HepG2 (cell line): ENCODE results near the gene PRKD2. TPM values are rescaled to one million over a fixed set of nuclear protein-coding genes. Genes with fewer than 3 reads are reported as not detected.

ENCODE experiments used
- ATAC-seq: fragments of 200-7000 bp; cut with Tn5 transposase; 3 replicates; pipeline ENCODE4 v1.9.1; 2020; ENCODE audit warnings: mild to moderate bottlenecking, moderate library complexity
- BruUV-seq: library from RNA; stranded (reverse); fragments of 400-500 nt; replicated peaks from 2 replicates; lab custom pipeline; 2021; lab: Mats Ljungman, UMichigan
- CTCF ChIA-PET: fragments of 300-600 bp; formaldehyde crosslinking; extraction: SDS; loops from one replicate; lab custom pipeline; 2021; ENCODE audit warnings: low total read pairs, inconsistent platforms, low intra/inter-chr PET ratio; lab: Yijun Ruan, JAX
- POLR2A ChIA-PET: fragments of 350-600 bp; sonication (Branson Sonifier 250); formaldehyde crosslinking; loops from one replicate; lab custom pipeline; 2020; ENCODE audit warnings: antibody characterized with exemption, inconsistent platforms; lab: Yijun Ruan, JAX
- DNase-seq: peaks from one replicate; pipeline ENCODE4 v3.0.0-alpha.2; 2015; ENCODE audit warnings: low spot score
- FAIRE-seq: peaks from 3 replicates; lab custom pipeline; 2011; peaks lifted over from hg19 to GRCh38; lab: Jason Lieb, UNC
- H2AFZ ChIP-seq: one replicate; pipeline ENCODE4 v1.6.1; 2011; ENCODE audit warnings: low read length, inconsistent platforms
- H3K27ac ChIP-seq: fragments of 300-600 bp; 3 replicates; pipeline ENCODE4 v1.8.0; 2011; ENCODE audit warnings: mixed run types, mild to moderate bottlenecking, mixed read lengths, low read length, inconsistent platforms; ENCODE audit not compliant: insufficient read depth; ENCODE audit errors: extremely low read length
- H3K27me3 ChIP-seq, 2 experiments: fragments of 200-600 bp in 1 of 2; 2 replicates in 1 of 2; 3 replicates in 1 of 2; pipeline versions ENCODE4 v1.6.0 to v1.8.0; 2011; ENCODE audit warnings: low read length in 2 of 2, mild to moderate bottlenecking in 2 of 2, moderate library complexity in 2 of 2, inconsistent platforms in 1 of 2; ENCODE audit not compliant: insufficient read depth in 2 of 2, control insufficient read depth in 1 of 2
- H3K36me3 ChIP-seq, 2 experiments: fragments of 200-600 bp in 1 of 2; replicated peaks in 1 of 2; 2 replicates in 1 of 2; 3 replicates in 1 of 2; pipeline versions ENCODE4 v1.5.1 to v1.8.0; 2011; ENCODE audit warnings: low read length in 2 of 2, inconsistent platforms in 1 of 2; ENCODE audit not compliant: insufficient read depth in 2 of 2, control insufficient read depth in 1 of 2
- H3K4me1 ChIP-seq: 2 replicates; pipeline ENCODE4 v1.5.1; 2012; ENCODE audit warnings: low read length, inconsistent platforms; ENCODE audit not compliant: insufficient read depth
- H3K4me2 ChIP-seq: 2 replicates; pipeline ENCODE4 v1.6.0; 2011; ENCODE audit warnings: low read depth, low read length, inconsistent platforms
- H3K4me3 ChIP-seq, 3 experiments: fragments of 200-600 bp in 1 of 3; sonication (generic), shearing (Covaris generic) in 1 of 3; replicated peaks in 1 of 3; 2 replicates each; pipeline ENCODE4 v1.5.1; 2011 to 2016; ENCODE audit warnings: low read length in 3 of 3, inconsistent platforms in 2 of 3, low read depth in 2 of 3, mild to moderate bottlenecking in 2 of 3, control low read depth in 1 of 3, mixed read lengths in 1 of 3; ENCODE audit not compliant: insufficient read depth in 1 of 3
- H3K79me2 ChIP-seq: one replicate; pipeline ENCODE4 v1.6.1; 2011; ENCODE audit warnings: low read length, inconsistent platforms; ENCODE audit not compliant: insufficient read depth
- H3K9ac ChIP-seq: 2 replicates; pipeline ENCODE4 v1.6.0; 2011; ENCODE audit warnings: mild to moderate bottlenecking, low read depth, low read length, inconsistent platforms; ENCODE audit not compliant: insufficient read depth
- H3K9me3 ChIP-seq: 2 replicates; pipeline ENCODE4 v1.5.1; 2012; ENCODE audit warnings: mild to moderate bottlenecking, low read length
- H4K20me1 ChIP-seq: 2 replicates; pipeline ENCODE4 v1.6.0; 2011; ENCODE audit warnings: inconsistent platforms, mild to moderate bottlenecking, low read length, moderate library complexity; ENCODE audit not compliant: insufficient read depth
- CREB1 ChIP-seq, 2 experiments: fragments of 450-650 bp in 1 of 2; IDR thresholded peaks; 2 replicates each; pipeline ENCODE4 v1.6.1; 2016 to 2017; ENCODE audit warnings: control low read depth in 1 of 2, mild to moderate bottlenecking in 1 of 2, missing compliant biosample characterization in 1 of 2, missing genetic modification characterization in 1 of 2
- GABPA ChIP-seq, 2 experiments: IDR thresholded peaks; 2 replicates each; pipeline ENCODE4 v1.6.1; 2011 to 2016; ENCODE audit warnings: low read depth in 2 of 2, low read length in 1 of 2, missing biosample characterization in 1 of 2, missing genetic modification characterization in 1 of 2
- HNF4G ChIP-seq, 2 experiments: sonication (generic) in 1 of 2; formaldehyde crosslinking in 1 of 2; IDR thresholded peaks; 2 replicates each; pipeline versions ENCODE4 v1.4.0 to v1.6.1; 2011 to 2020; ENCODE audit warnings: borderline replicate concordance in 2 of 2, low read depth in 2 of 2, mild to moderate bottlenecking in 2 of 2, low read length in 1 of 2, missing genetic modification reagents in 1 of 2, moderate library complexity in 1 of 2
- HOXA3 ChIP-seq: sonication (generic); formaldehyde crosslinking; IDR thresholded peaks from 2 replicates; pipeline ENCODE4 v1.5.0; 2020; ENCODE audit warnings: missing genetic modification reagents
- KLF6 ChIP-seq: IDR thresholded peaks from 2 replicates; pipeline ENCODE4 v1.8.0; 2016; ENCODE audit warnings: missing biosample characterization, missing genetic modification reagents
- PLSCR1 ChIP-seq: sonication (generic); formaldehyde crosslinking; IDR thresholded peaks from 2 replicates; pipeline ENCODE4 v1.5.0; 2020; ENCODE audit warnings: missing genetic modification reagents, mild to moderate bottlenecking, borderline replicate concordance
- POGK ChIP-seq: sonication (generic); formaldehyde crosslinking; conservative IDR thresholded peaks from 2 replicates; pipeline ENCODE4 v1.8.0; 2022; ENCODE audit warnings: mild to moderate bottlenecking, moderate library complexity, missing genetic modification reagents
- SALL1 ChIP-seq: sonication (generic); formaldehyde crosslinking; IDR thresholded peaks from 2 replicates; pipeline ENCODE4 v1.8.0; 2022; ENCODE audit warnings: mild to moderate bottlenecking, missing genetic modification reagents
- U2AF2 ChIP-seq: fragments of 200-400 bp; formaldehyde crosslinking; IDR thresholded peaks from 2 replicates; pipeline ENCODE4 v1.6.1; 2017; ENCODE audit warnings: low read depth, mild to moderate bottlenecking, low read length
- ZKSCAN1 ChIP-seq: fragments of 150-350 bp; IDR thresholded peaks from 2 replicates; pipeline ENCODE4 v1.6.1; 2014; ENCODE audit warnings: low read length
- ZNF12 ChIP-seq: sonication (generic); formaldehyde crosslinking; IDR thresholded peaks from 2 replicates; pipeline ENCODE4 v1.5.0; 2020; ENCODE audit warnings: missing genetic modification reagents
- ZNF264 ChIP-seq: sonication (generic); formaldehyde crosslinking; IDR thresholded peaks from 2 replicates; pipeline ENCODE4 v1.4.0; 2020; ENCODE audit warnings: missing genetic modification reagents
- ZNF326 ChIP-seq: sonication (generic); formaldehyde crosslinking; IDR thresholded peaks from 2 replicates; pipeline ENCODE4 v1.4.0; 2020; ENCODE audit warnings: missing genetic modification reagents, borderline replicate concordance
- ZNF629 ChIP-seq: sonication (generic); formaldehyde crosslinking; conservative IDR thresholded peaks from 2 replicates; pipeline ENCODE4 v1.5.0; 2020; ENCODE audit warnings: missing genetic modification reagents
- WGBS: methylation state at CpG from one replicate; pipeline ENCODE4 v1.1.6; 2017; ENCODE audit warnings: low lambda C conversion rate; 5-methylcytosine and 5-hydroxymethylcytosine counted together
- in situ Hi-C: cut with HindIII; loops from 2 replicates; pipeline ENCODE4 v1.10.0; 2017; ENCODE audit warnings: low pct_unique_long_range_greater_than_20kb; ENCODE audit not compliant: extremely low pct_ligation_motif_present
- intact Hi-C: fragments of 100-400 bp; cut with micrococcal nuclease; formaldehyde crosslinking; loops from one replicate; pipeline ENCODE4 v1.10.0; 2022; ENCODE audit not compliant: unreplicated experiment
- polyA plus RNA-seq, 8 experiments: library from polyadenylated mRNA; depleted of rRNA in 3 of 8; stranded (reverse) in 7 of 8; unstranded in 1 of 8; fragments of >200 nt; fragmentation: Illumina TruSeq in 4 of 8; extraction: Trizol in 4 of 8; gene quantifications; 2 replicates each; pipeline versions ENCODE4 v1.2.1 to v1.2.3, GENCODE V29; 2011 to 2016; ENCODE audit warnings: low read depth in 4 of 8, missing spikeins in 1 of 8, mixed read lengths in 1 of 8; ENCODE audit not compliant: insufficient read depth in 1 of 8
- total RNA-seq, 5 experiments: library from RNA; depleted of rRNA; stranded (reverse); fragments of >200 nt; fragmentation: Illumina TruSeq; extraction: Trizol; gene quantifications; 2 replicates each; pipeline ENCODE4 v1.2.3, GENCODE V29; 2016; ENCODE audit warnings: low read depth in 1 of 5

PRKD2 gene
- total and polyA plus RNA-seq, 2 of the 13 experiments (the other 11 are each of a cell fraction or from before 2014, with no cell fraction given): 6.7 to 7.3 TPM

- no TSS peak for BruUV-seq
- CTCF ChIA-PET: no interaction called here
- H3K4me1 ChIP-seq: peaks cover 16% of the 10 kb centered on the region
- H3K36me3 ChIP-seq: no peaks in the 10 kb centered on the region
- POLR2A ChIA-PET: no interaction called here
- in situ Hi-C loops: no loop called here
- intact Hi-C loops: no loop called here
- H2AFZ ChIP-seq: no peak overlapping the region
- no peaks in the 10 kb centered on the region for H4K20me1 ChIP-seq
- DNase-seq (no peak), ATAC-seq (no peak), FAIRE-seq (no peak)
- H3K4me2 ChIP-seq: no peak overlapping the region
- no peak overlapping the region for H3K4me3 ChIP-seq
- H3K9ac ChIP-seq: no peak overlapping the region
- WGBS: 17% methylated on average over 3 of the region's 3 CpGs
- no peaks in the 10 kb centered on the region for H3K79me2 ChIP-seq
- TF ChIP-seq POGK (CRISPR knock-in tag) (no peak), CREB1 (IDR thresholded peaks at IDR 0.05) (0 out of 2 replicates have a peak, but pooled peaks have one; percentile 9), CREB1 (CRISPR knock-in tag; IDR thresholded peaks at IDR 0.05) (no peak), KLF6 (CRISPR knock-in tag) (no peak), ZKSCAN1 (no peak), ZNF326 (CRISPR knock-in tag) (no peak)
- H3K27ac ChIP-seq: no peak overlapping the region
- H3K27me3 ChIP-seq: no peaks in the 10 kb centered on the region; a peak in 1 of 5 replicates
- no peaks in the 10 kb centered on the region for H3K9me3 ChIP-seq
Measured at GRCh38 chr19:46646402-46646801, 70.5 kb downstream of the PRKD2 start.

GRCh38 chr19:46644720-46645119 is 72.2 kb downstream of the PRKD2 start:
- Histone ChIP-seq H3K27me3 (peaks cover 0 to 12% of the 10 kb centered on the region in 2 experiments; a peak in 3 of 5 replicates), H3K36me3 (no peaks in the 10 kb centered on the region), H3K9ac (no peak overlapping the region), H2AFZ (no peak overlapping the region), H3K4me3 (no peak overlapping the region), H4K20me1 (no peaks in the 10 kb centered on the region), H3K4me1 (peaks cover 21% of the 10 kb centered on the region), H3K79me2 (no peaks in the 10 kb centered on the region), H3K4me2 (peak overlapping the region; percentile 15; the same call in 1 of the 2 replicates), H3K9me3 (no peaks in the 10 kb centered on the region), H3K27ac (no peak overlapping the region)
- 5% methylated on average over 3 of the region's 3 CpGs for WGBS
- in situ Hi-C loops: no loop called here
- ATAC-seq (peak; percentile 82), FAIRE-seq (peak; percentile 42), DNase-seq (no peak)
- POLR2A ChIA-PET: interaction anchor here (1.3 kb wide), 1 partner anchor 16 kb away, joined by 3 read pairs; the partner anchor contains the start of gene DACT3
- BruUV-seq: no TSS peak
- intact Hi-C loops: no loop called here
- CTCF ChIA-PET: no interaction called here
- TF ChIP-seq U2AF2: no peak
- TF ChIP-seq GABPA (IDR thresholded peaks at IDR 0.05; ENCODE audit: low read depth, low read length): no peak
- TF ChIP-seq GABPA (CRISPR knock-in tag; IDR thresholded peaks at IDR 0.05; ENCODE audit: low read depth): no peak
- TF ChIP-seq HOXA3 (CRISPR knock-in tag): 0 out of 2 replicates have a peak, but pooled peaks have one; percentile 15
- TF ChIP-seq ZNF264: 0 out of 2 replicates have a peak, but pooled peaks have one; percentile 34
- 0 out of 2 replicates have a peak, but pooled peaks have one; percentile 25 for TF ChIP-seq HNF4G (IDR thresholded peaks at IDR 0.05; ENCODE audit: borderline replicate concordance, low read depth, low read length)
- TF ChIP-seq HNF4G (CRISPR knock-in tag; IDR thresholded peaks at IDR 0.05; ENCODE audit: borderline replicate concordance, low read depth): no peak
- TF ChIP-seq SALL1: peak; percentile 28; the same call in 1 of the 2 replicates
- TF ChIP-seq ZNF629 (CRISPR knock-in tag): 0 out of 2 replicates have a peak, but pooled peaks have one; percentile 17
- 0 out of 2 replicates have a peak, but pooled peaks have one; percentile 32 for TF ChIP-seq ZNF12 (CRISPR knock-in tag)
- no peak for TF ChIP-seq PLSCR1
